HG03066 (cell line): ENCODE data around the gene ENAH.

Source experiments
- ATAC-seq: cut with Tn5 transposase; IDR thresholded peaks from one replicate; pipeline ENCODE4 v1.9.1; 2021; ENCODE audit warnings: low read depth; ENCODE audit not compliant: unreplicated experiment

ENAH gene

DNA sequence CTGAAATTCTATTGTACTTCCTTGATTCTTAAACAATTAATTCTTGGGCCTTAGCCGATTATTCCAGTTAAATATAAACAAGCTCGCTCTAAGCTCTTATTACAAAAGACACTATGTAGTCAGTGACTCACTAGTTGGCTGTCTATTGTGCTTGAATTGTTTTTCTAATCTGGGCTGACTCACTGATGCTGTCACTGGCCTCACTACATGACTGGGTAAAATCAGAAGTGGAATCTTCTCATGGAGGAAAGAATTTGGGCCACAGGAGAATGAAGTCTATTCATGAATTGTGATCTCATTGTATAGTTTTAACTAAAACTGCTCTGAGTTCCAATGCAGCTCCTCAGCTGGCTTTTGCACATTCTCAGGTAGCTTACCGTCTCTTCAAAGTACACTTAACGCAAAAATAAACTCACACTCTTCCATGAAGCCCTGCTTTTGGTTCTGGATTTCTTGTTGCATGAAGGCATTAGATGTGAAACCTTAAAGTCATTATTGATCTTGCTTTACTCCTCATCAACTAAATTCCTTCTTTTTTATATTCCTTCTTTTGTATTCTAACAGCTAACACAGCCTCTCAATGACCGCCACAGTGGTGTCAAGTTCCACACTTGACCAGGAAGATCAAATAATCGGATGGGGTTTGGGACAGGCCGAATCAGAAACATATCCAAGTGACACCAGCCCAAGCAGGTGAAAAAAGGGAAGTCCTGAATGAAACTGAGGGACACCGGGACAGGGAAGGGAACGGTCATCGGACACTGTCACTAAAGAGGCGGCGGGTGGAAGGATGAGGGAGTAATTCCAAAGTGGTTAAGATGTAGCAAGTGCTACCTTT lies 144.2 kb downstream of the ENAH start:
- ATAC-seq, result no peak

DNA sequence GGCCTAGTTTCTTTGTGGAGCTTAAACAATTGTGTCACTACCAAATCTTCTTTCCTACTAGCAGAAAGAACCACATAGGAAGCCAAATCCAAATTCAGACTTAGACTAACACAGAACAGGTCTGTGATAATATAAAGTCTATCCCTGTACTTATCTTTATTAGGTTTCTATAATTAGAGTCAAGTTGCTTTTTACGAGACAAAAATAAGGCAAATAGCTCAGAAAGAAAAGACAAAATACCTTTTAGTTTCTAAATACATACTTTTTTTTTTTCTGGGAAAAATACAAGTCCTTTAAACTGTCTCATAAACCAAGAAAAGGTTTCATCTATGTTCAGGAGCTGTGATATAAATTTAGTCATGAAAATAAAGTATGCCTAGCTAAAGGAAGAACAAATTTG lies 146.2 kb downstream of the ENAH start:
- ATAC-seq, result no peak

DNA sequence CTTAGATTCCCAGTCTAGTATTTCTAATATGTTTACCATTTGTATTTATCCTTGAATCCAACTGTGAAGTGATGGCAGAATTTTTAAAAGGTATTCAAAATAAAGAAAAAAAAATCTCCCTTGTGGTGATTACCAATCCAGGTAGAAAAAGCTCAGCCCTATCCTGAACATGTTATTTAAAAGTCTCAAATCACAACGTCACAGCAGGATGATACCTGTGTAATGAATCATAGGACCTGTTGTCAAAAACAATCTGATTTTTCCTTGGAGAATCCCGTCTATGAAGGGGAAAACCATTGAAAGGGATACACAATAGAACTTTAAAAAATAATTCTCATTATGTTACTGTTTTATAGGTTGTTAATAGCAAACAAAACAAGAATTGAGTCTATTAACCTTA lies 148.1 kb downstream of the ENAH start:
- no peak for ATAC-seq

DNA sequence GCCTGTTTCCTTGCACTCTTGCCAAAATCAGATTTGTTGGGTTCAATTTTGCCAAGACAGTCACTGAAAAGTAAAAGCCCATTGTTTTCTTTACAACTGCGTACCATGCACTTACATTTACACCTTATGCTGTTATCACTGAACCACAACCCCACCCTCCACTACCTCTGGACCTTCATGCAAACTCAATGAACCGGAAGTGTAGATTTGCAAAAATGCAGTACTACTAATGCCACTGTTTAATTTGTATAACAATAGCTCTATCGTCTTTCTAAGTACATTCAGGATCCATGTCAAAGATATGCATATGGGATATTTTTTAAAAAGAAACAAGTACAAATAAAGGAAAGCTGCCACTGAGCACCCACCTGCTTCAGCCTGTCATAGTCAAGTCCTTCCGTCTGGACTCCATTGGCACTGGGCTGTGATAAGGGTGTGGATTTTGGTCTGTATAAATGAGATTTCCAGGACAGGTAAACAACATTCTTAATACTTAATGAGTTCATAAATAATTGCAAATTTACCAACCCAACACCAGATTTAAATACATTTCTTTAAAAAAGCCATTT lies 152.2 kb downstream of the ENAH start:
- no peak for ATAC-seq

DNA sequence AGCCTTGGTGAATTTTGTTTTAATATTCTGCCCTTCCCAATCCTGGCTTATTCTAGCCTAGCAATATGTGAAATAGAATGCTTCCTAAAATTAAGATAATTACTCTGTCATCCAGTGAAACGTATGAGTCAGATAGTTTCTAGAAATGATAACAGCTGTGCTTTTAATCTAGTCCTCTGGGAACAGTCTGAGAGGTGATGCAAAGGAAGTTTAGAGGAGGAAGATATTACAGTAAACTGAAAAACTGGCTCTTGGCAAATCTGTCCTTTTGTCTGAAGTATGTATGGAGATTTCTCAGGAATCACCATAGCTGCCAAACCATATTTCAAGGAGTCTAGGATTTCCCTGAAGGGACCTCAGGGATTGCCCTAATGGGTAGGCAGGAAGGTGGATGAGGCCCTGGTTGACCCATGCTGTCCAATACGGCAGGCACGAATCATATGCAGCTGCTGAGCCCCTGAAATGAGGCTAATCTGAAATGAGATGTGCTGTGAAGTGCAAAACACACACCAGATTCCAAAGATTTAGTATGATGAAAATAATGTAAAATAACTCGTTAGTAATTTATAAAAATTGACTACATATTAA lies 154.3 kb downstream of the ENAH start:
- ATAC-seq, result no peak

DNA sequence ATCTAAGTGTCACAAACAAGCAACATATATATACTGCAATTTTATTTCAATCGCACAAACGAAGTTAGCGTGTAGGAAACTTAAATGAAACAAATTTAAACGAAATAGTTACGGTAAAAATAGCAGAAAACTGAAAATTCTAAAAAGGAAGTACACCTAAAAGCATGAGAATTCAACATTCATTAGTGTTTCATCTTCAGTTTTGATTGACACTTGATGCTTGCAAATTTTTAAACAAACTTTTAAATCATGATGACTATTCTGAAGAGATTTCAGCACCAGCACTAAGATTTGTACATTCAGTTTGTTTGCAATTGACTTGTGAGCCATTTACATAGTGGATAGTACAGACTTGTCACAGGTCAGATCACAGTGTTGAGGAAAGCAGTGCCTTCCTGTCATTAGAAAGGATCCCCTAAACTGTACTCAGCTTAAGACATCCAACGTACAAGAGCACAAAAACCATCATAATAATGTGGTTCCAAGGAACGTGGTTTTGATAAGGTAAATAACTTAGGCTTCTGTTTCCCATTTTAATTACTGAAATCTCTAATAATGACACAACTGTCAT lies 158.0 kb downstream of the ENAH start:
- ATAC-seq, result no peak

DNA sequence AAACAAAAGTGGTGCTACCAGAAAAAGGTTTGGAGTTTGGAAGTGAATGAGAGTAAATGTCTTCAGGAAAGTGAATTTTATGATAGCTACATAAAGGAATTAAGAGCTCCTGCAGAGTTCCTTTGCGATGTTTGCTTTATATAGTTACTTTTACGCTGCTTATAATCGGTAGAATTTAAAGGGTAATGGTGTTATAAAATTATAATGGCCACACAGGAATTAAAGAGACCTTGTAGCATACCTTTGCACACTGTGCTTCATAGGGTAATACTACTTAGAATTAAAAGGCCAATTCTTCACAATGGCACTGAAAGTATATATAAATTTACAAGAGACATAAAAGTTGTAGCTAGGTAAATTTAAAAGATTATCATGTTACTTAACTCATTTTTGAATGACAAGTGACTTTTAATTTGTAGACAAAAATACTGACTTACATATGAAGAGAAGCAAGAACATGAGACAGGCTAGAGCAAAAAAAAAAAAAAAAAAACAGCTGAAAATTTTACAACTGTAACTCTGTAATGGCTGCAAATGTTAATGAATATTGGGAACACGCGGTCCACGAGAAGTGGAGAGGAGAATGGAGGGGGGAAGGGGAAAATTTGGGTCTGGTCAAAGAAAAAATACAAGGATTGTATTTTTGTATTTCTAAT lies 159.2 kb downstream of the ENAH start:
- no peak for ATAC-seq

DNA sequence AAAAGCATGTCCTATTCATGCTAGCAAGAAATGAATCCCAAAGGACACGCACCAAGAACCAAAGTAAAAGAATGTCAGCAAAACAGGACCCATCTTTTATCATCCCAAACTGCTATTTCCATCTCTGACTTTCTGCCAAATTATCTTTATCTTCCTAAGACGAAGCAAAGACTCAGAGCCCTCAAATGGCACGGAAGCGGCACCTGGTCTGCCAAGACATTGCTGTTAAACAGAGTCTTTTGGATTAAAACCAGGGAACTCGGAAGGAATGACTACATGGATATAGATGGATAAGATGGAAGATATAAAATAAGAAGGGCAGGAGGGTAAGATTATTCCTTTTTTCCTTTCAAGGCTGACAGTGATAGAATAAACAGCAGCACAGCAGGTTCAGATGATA lies 164.2 kb downstream of the ENAH start:
- no peak for ATAC-seq

DNA sequence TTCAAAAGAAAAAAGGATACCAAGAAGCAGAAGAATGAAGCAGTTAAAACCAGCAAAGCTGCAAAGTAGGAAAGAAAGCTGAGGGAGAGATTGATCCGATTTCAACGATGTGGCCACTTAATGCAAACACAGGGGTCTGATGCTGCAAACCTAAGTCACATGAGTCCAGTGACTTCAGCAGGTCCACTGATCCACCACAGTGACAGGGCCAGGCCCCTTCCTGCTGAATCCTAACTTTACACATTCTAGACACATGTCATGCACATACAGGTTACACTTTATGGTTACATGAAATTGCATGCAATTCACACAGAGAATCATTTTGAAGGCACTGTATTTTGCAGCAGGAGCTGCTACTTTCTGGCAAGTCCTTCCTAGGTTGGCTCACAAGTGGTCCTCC lies 166.1 kb downstream of the ENAH start:
- no peak for ATAC-seq

DNA sequence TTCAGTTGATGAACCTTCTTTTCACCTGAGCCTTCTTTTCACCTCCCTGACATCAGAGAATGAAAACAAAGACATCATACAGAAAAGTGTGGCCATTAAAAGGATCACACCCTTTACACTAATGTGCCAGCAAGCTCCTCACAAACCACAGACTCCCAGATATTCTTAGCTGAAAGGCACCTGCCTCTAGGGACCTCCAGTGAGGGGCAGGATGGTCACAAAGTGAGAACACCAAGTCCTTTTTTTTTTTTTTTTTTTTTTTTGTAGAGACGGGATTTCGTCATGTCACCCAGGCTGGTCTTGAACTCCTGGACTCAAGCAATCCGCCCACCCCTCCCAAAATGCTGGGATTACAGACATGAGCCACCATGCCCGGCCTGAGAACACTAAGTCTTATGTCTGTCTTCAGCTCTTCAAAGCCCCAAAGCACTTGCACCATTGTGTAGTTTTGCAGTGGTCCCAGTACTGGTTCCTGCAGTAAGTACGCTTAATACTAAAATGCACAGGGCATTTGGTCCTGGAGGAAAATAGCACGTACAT lies 166.9 kb downstream of the ENAH start:
- no peak for ATAC-seq

DNA sequence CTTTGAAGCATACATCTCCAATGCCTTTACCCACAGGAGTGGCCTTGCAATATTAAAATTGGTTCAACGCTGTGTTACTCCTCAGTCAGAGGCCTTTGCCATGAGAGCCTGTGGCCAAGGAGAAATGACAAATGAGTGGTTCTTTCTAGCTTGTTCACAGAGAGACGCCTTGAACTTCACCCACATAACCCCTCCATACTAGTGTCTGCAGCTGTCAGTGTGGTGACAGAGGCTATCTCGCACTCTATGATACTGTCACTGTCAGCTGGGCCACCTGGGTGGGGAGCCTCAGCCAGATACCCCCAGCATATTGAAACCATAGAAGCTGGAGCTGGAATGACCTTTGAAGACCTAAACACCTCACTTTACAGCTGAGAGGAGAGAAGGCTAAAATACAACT lies 167.7 kb downstream of the ENAH start:
- ATAC-seq, result no peak

DNA sequence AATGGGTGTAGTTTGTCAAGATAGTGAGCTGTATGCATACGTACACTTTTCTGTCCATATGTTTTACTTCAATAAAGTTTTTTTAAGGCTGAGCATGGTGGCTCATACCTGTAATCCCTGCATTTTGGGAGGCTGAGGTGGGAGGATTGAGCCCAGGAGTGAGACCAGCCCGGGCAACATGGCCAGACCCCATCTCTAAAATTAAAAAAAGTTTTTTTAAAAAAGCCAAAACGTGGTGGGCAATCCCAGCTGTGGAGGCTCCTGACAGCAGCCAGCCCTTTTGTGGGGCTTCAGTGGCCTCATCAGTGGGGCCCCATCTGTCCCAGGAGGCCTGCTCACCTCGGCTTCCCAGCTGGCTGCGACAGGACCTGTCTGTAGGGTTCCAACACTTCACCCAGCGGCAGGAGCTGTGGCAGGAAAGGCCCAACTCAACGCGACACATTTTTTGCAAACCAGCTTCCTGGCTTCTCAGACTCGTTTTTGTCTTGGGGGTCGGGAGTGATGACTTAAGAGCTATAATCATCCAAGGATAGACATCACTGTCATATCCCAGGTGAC lies 168.2 kb downstream of the ENAH start:
- no peak for ATAC-seq

DNA sequence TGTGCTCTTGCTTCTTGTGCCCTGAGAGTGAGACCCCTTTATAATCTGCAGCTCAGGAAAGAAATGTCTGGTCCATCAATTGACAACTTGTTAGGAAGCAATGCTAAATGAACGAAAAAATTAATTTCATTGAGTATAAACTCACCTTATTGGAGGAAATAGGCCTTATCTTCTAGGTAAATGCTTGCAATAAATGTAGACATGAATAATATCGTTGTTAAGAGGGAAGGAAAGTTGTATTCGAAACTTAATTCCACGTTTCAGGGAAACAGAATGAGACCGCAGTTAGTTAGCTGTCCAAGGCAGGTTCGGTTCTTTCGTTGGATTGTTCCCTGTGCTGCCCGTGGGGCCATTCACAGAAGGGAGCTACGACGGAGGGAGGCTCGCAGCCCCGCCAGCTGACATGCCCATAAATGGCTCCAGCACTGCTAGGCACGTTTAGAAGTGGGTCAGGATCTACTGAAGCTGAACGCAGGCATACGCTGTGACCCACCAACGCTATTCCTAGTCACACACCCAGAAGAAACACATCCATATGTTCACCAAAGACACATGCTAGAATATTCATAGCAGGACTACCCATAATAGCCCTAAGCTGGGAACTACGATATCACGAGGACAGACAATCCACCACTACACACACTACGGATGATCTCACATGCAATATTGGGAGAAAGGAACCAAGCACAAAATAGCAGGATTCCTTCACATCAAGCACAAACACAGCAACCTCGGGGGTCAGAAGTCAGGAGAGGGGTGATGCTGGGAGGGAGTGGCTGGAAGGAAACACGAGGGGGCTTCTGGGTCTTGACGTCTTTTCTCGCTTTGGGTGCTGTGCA lies 168.9 kb downstream of the ENAH start:
- ATAC-seq, result no peak

DNA sequence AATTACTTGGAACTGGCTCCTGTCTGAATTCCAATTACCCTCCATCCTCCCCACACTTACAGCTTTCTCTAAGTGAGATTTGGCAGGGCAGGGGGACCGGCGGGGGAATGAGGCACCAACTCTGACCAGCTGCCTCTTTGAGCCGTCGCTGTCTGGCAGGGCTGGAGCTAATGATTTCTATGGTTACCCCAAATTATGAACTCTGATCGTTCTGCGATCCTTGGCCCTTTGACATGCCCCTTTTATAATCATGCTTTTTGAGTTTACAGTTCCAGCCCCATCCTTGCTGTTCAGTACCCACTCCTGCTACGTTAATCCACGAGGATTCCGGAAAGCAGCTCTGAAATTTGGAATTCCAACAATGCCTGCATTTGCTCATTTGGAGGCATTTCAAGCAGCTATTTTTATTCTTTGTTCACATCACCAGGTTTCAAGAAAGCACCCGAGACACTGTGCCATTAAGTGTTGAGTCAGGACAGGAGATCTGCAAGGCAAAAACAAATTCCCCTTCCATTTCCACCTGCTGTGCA lies 170.4 kb downstream of the ENAH start:
- no peak for ATAC-seq

DNA sequence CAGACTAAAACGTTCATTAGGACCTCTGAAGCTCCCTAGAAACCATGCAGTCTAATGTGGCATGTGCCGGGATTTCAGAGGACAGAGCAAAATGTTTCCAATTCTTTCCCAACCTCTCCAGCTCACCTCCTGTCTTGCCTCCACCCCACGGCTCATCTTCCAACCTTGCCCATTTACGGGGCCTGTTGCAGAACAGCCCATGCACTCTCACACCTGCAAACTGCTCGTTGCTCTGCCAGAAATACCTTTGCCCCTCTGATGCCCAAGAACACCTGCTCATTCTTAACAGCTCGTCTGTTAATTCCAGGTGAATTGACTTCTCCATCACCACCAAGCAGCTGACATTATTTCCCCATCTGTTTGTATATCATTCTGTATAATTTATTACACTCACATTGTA lies 171.2 kb downstream of the ENAH start:
- no peak for ATAC-seq

DNA sequence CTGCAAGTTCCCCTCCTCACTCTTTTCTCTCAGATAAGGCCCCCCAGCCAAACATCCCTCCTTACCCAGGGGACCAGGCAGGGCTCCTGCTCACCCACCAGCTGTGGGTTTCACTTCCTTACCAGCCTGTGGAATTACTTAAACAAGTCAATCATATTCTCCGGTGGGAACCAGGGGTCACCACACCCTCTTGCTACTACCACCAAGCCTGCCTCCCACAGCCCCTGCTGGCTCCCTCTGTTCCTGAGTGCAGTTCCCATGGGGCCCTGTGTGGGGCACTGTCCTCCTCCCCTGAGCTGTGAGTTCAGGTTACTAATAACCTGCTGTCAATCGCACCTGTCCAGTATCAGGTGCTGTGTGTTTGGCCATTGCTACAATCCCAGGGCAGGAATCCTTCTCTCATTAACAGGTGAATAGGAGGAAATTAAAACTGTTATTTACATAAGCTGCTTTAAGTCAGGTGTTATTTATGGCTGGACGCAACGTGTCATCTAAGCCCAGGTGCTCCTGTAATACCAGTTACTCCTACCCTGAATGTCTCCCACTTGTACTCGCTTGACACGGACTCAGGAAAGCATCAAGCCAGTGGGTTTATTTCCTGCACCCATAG lies 172.0 kb downstream of the ENAH start:
- peak; percentile 70 for ATAC-seq

DNA sequence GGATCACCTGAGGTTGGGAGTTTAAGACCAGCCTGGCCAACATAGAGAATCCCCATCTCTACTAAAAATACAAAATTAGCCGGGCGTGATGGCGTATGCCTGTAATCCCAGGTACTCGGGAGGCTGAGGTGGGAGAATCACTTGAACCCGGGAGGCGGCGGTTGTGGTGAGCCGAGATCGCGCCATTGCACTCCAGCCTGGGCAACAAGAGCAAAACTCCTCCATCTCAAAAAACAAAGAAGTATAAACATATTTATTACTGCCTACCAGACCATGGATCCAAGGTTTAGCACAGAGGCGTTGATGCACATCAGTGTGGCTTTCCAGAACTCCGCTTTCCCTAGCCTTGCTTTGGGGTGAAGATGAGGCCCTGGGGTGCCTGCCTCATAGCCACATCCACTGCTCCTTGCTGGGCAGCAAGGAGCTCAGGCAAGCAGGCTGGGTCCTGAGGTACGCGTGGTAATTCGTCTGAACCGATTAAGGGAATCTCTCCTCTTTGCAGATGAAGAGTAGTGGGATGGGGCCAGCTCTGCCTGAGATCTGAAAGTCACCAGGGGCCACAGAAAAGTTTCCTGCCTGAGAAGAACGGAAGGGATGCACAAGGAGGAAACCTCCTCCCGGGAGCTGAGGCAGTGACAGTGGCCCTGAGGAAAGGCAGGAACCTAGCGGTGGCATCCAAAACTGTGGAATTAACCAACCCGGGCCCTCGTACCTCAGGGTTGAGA lies 172.8 kb downstream of the ENAH start:
- ATAC-seq, result no peak

DNA sequence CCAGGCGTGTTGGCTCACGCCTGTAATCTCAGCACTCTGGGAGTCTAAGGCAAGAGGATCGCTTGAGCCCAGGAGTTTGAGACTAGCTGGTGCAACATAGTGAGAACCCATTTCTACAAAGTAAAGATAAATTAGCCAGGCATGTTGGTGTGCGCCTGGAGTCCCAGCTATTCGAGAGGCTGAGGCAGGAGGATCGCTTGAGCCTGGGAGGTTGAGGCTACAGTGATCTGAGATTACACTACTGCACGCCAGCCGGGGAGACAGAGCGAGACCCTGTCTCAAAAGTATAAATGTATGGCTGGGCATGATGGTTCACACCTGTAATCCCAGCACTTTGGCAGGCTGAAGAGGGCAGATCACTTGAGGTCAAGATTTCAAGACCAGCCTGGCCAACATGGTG lies 173.6 kb downstream of the ENAH start:
- no peak for ATAC-seq
